ENCODE results near the gene TTLL5. TPM values are rescaled to one million over a fixed set of nuclear protein-coding genes. Genes with fewer than 3 reads are reported as not detected.
"Not testable (repeated sequence)": the region's sequence is repeated elsewhere in the genome, so short reads cannot be mapped to it uniquely, and the experiment has no call there.

The TTLL5 gene
- total and polyA plus RNA-seq, 7 donors, result 4.6 to 17.2 (median 9.1) TPM

- no peak overlapping the region for H3K27ac ChIP-seq
- no peak for ATAC-seq
- intact Hi-C loops (cut with DNase I), result no loop called here
- H3K4me1 ChIP-seq, result no peaks in the 10 kb centered on the region
- DNase-seq, result no peak
- peaks cover 0 to 27% of the 10 kb centered on the region in 2 donors for H3K36me3 ChIP-seq (ENCODE audit: insufficient read depth in 1 of 2, low read depth in 1 of 2)
- no peak overlapping the region for H3K4me3 ChIP-seq
- H3K9me3 ChIP-seq, result no peaks in the 10 kb centered on the region
- TF ChIP-seq, protein P1, sequence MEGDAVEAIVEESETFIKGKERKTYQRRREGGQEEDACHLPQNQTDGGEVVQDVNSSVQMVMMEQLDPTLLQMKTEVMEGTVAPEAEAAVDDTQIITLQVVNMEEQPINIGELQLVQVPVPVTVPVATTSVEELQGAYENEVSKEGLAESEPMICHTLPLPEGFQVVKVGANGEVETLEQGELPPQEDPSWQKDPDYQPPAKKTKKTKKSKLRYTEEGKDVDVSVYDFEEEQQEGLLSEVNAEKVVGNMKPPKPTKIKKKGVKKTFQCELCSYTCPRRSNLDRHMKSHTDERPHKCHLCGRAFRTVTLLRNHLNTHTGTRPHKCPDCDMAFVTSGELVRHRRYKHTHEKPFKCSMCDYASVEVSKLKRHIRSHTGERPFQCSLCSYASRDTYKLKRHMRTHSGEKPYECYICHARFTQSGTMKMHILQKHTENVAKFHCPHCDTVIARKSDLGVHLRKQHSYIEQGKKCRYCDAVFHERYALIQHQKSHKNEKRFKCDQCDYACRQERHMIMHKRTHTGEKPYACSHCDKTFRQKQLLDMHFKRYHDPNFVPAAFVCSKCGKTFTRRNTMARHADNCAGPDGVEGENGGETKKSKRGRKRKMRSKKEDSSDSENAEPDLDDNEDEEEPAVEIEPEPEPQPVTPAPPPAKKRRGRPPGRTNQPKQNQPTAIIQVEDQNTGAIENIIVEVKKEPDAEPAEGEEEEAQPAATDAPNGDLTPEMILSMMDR (IDR thresholded peaks at IDR 0.05), result no peak
- no peaks in the 10 kb centered on the region for H3K27me3 ChIP-seq (ENCODE audit: insufficient read depth in 3 of 3, low read length in 2 of 3)
- 89 to 95% (median 89%) methylated on average over 2 of the region's 2 CpGs for WGBS, 3 donors
Measured at GRCh38 chr14:75685910-75686309, 24.9 kb downstream of the TTLL5 start.

GRCh38 chr14:75689012-75689411 is 28.0 kb downstream of the TTLL5 start:
- peak; percentile 65 to 77 for DNase-seq
- 50 to 63% (median 62%) methylated on average over 2 of the region's 2 CpGs for WGBS, 3 donors

DNA sequence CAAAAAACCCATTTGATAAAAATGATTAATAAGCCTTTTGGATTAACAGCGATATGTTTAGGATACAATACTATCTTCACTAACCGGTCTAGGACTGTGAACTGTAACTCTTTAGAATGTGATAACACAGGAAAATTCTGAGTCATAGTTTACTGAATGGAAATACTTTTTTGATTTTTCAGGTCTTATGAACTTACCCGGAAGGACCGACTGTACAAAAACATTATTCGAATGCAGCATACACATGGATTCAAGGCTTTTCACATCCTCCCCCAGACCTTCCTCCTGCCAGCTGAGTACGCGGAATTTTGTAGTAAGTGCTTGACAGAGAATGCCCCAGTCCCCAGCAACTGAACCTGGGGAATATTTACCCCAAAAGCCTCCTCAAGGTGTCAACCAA is 29.0 kb downstream of the TTLL5 start:
- WGBS, 3 donors, result 94 to 97% (median 95%) methylated on average over 7 of the region's 7 CpGs

More at GRCh38 chr14:75689012-75689411, 28.0 kb downstream of the TTLL5 start:
- H3K27ac ChIP-seq, result no peak overlapping the region
- no peak overlapping the region for H3K4me3 ChIP-seq
- H3K4me1 ChIP-seq, result no peaks in the 10 kb centered on the region
- TF ChIP-seq, protein P1 (IDR thresholded peaks at IDR 0.05), result no peak
- intact Hi-C loops (cut with DNase I), result no loop called here
- H3K36me3 ChIP-seq (ENCODE audit: insufficient read depth in 1 of 2, low read depth in 1 of 2), result peaks cover 0 to 28% of the 10 kb centered on the region in 2 donors
- H3K9me3 ChIP-seq, result no peaks in the 10 kb centered on the region
- ATAC-seq, result peak in 2 of 4 donors; percentile 31 to 52
- H3K27me3 ChIP-seq (ENCODE audit: insufficient read depth in 3 of 3, low read length in 2 of 3), result no peaks in the 10 kb centered on the region

DNA sequence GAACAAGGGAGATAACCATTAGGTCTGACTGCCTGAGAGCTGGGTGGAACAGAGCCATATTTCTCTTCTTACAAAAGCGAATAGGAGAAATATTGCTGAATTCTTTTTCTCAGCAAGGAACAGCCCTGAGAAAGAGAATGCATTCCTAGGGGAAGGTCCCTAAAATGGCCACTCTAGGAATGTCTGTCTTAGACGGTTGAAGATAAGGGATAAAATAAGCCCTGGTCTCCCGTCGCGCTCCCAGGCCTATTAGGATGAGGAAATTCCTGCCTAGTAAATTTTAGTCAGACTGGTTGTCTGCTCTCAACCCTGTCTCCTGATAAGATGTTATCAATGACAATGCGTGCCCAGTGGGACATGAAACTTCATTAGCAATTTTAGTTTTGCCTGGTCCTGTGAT is 34.0 kb downstream of the TTLL5 start:
- H3K4me3 ChIP-seq; ATAC-seq; H3K27me3 ChIP-seq (ENCODE audit: insufficient read depth in 3 of 3, low read length in 2 of 3); DNase-seq; H3K4me1 ChIP-seq; H3K9me3 ChIP-seq; intact Hi-C loops (cut with DNase I); H3K27ac ChIP-seq: not testable (repeated sequence)
- H3K36me3 ChIP-seq (ENCODE audit: insufficient read depth in 1 of 2, low read depth in 1 of 2), result peaks cover 0 to 40% of the 10 kb centered on the region in 2 donors
- 95 to 97% (median 96%) methylated on average over 6 of the region's 6 CpGs for WGBS, 3 donors

More for the DNA sequence above, 29.0 kb downstream of the TTLL5 start:
- intact Hi-C loops (cut with DNase I), result no loop called here
- no peak overlapping the region for H3K4me3 ChIP-seq
- no peaks in the 10 kb centered on the region for H3K4me1 ChIP-seq
- TF ChIP-seq, protein P1 (IDR thresholded peaks at IDR 0.05), result no peak
- no peak overlapping the region for H3K27ac ChIP-seq
- ATAC-seq (no peak), DNase-seq (no peak)
- no peaks in the 10 kb centered on the region for H3K27me3 ChIP-seq (ENCODE audit: insufficient read depth in 3 of 3, low read length in 2 of 3)
- H3K9me3 ChIP-seq, result no peaks in the 10 kb centered on the region
- H3K36me3 ChIP-seq (ENCODE audit: insufficient read depth in 1 of 2, low read depth in 1 of 2), result peaks cover 0 to 31% of the 10 kb centered on the region in 2 donors

DNA sequence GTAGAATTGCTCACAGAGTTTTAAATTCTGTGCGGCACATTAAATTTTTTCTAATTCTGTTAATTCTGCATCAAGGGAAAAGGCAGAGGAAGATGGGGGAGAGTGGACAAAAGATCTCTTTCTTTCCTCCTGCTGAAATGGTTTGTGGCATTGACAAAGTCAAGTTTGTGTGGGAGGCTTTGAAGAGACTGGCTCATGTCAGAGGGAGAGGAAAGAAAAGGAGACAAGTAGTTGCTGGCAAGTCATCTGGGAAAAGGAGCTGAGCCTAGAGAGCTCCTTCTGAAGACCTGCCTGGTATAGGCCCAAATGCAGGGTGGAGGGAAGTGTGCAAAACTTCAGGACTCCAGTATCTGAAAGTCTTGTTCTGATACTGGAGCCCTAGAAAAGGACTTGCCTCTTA is 36.3 kb downstream of the TTLL5 start:
- H3K9me3 ChIP-seq, result no peaks in the 10 kb centered on the region
- peaks cover 4 to 33% of the 10 kb centered on the region in 2 donors for H3K36me3 ChIP-seq (ENCODE audit: insufficient read depth in 1 of 2, low read depth in 1 of 2)
- ATAC-seq (no peak), DNase-seq (no peak)
- no peaks in the 10 kb centered on the region for H3K27me3 ChIP-seq (ENCODE audit: insufficient read depth in 3 of 3, low read length in 2 of 3)
- intact Hi-C loops (cut with DNase I), result no loop called here
- 86 to 94% (median 92%) methylated on average over 1 of the region's 1 CpG for WGBS, 3 donors
- no peak overlapping the region for H3K4me3 ChIP-seq
- no peak overlapping the region for H3K27ac ChIP-seq
- TF ChIP-seq, protein P1 (IDR thresholded peaks at IDR 0.05), result no peak
- H3K4me1 ChIP-seq, result no peaks in the 10 kb centered on the region
